ENCODE data around the gene ACVR2A. TPM values are rescaled to one million over a fixed set of nuclear protein-coding genes. Genes with fewer than 3 reads are reported as not detected.

ACVR2A gene
- polyA plus RNA-seq, 1 of the 3 experiments (the other 2 are of a cell fraction): 1.6 TPM

DNA sequence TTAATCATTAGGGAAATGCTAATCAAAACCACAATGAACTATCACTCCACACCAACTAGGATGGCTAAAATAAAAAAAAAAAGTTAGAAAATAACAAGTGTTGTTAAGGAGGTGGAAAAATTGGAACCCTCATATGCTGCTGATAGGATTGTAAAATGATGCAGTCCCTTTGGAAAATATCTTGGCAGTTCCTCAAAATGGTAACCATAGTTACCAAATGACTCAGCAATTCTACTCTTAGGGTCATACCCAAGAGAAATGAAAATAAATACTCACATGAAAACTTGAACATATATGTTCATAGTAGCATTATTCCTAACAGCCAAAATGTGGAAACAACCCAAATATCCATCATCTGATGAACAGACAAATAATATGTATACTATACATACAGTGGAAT lies 15.7 kb upstream of the ACVR2A start:
- H4K20me1 ChIP-seq (ENCODE audit: insufficient read depth): no peaks in the 10 kb centered on the region
- no peaks in the 10 kb centered on the region for H3K79me2 ChIP-seq (ENCODE audit: insufficient read depth)
- DNase-seq: no peak
- H3K27me3 ChIP-seq (ENCODE audit: insufficient read depth): no peaks in the 10 kb centered on the region
- no peaks in the 10 kb centered on the region for H3K36me3 ChIP-seq (replicated peaks in 1 of 2; ENCODE audit: control insufficient read depth in 1 of 2, insufficient read depth in 2 of 2, low read length in 1 of 2)
- TF ChIP-seq NFIC (IDR thresholded peaks at IDR 0.05; ENCODE audit: borderline replicate concordance) (no peak), SMC3 (IDR thresholded peaks at IDR 0.05; ENCODE audit: low read depth, low read length) (no peak), EZH2phosphoT487 (IDR thresholded peaks at IDR 0.05; ENCODE audit: borderline replicate concordance, low read depth) (no peak), POLR2AphosphoS5 (IDR thresholded peaks at IDR 0.05; ENCODE audit: low read depth, low read length) (no peak)
- TF ChIP-seq, protein P1, sequence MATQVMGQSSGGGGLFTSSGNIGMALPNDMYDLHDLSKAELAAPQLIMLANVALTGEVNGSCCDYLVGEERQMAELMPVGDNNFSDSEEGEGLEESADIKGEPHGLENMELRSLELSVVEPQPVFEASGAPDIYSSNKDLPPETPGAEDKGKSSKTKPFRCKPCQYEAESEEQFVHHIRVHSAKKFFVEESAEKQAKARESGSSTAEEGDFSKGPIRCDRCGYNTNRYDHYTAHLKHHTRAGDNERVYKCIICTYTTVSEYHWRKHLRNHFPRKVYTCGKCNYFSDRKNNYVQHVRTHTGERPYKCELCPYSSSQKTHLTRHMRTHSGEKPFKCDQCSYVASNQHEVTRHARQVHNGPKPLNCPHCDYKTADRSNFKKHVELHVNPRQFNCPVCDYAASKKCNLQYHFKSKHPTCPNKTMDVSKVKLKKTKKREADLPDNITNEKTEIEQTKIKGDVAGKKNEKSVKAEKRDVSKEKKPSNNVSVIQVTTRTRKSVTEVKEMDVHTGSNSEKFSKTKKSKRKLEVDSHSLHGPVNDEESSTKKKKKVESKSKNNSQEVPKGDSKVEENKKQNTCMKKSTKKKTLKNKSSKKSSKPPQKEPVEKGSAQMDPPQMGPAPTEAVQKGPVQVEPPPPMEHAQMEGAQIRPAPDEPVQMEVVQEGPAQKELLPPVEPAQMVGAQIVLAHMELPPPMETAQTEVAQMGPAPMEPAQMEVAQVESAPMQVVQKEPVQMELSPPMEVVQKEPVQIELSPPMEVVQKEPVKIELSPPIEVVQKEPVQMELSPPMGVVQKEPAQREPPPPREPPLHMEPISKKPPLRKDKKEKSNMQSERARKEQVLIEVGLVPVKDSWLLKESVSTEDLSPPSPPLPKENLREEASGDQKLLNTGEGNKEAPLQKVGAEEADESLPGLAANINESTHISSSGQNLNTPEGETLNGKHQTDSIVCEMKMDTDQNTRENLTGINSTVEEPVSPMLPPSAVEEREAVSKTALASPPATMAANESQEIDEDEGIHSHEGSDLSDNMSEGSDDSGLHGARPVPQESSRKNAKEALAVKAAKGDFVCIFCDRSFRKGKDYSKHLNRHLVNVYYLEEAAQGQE (IDR thresholded peaks at IDR 0.05; ENCODE audit: low read depth, low read length): no peak
- no peak overlapping the region for H3K9ac ChIP-seq
- no peaks in the 10 kb centered on the region for H3K4me1 ChIP-seq (ENCODE audit: control insufficient read depth in 1 of 2, insufficient read depth in 2 of 2, low read depth in 1 of 2, low read length in 1 of 2)
- no peak overlapping the region for H3K27ac ChIP-seq (ENCODE audit: low read depth in 2 of 2, low read length in 1 of 2)
- no peak overlapping the region for H3K4me2 ChIP-seq
- CTCF ChIA-PET: no interaction called here
- H3K9me3 ChIP-seq: no peaks in the 10 kb centered on the region; the same call in 1 of the 2 replicates
- H3F3A ChIP-seq (replicated peaks; ENCODE audit: insufficient read depth): no peaks in the 10 kb centered on the region
- POLR2A ChIA-PET: no interaction called here
- no peak overlapping the region for H2AFZ ChIP-seq (ENCODE audit: low read depth)
- H3K9me2 ChIP-seq: 0 out of 2 replicates have a peak, but pooled peaks cover 3% of the 10 kb centered on the region
- no peak overlapping the region for H3K4me3 ChIP-seq (ENCODE audit: low read depth in 2 of 2, low read length in 1 of 2)

DNA sequence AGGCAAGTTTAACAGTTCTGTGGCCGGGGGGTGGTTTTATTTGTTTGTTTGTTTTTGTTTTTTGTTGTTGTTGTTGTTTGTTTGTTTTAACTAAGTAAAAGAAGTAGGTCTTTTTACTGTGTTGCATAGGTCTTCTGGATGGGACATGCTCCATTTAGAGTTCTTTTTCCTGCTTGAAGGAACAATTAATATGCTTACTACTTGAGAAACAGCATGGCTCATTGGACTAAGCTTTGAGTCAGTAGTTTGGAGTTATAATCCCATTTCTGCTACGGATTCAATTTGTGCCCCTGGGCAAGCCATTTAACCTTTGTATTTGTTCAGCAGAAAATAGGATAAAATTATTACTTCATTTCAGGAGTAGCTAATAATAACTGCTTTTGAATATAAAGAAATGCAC lies 8.7 kb upstream of the ACVR2A start:
- Histone ChIP-seq H3K36me3 (replicated peaks in 1 of 2; ENCODE audit: control insufficient read depth in 1 of 2, insufficient read depth in 2 of 2, low read length in 1 of 2) (no peaks in the 10 kb centered on the region), H3K4me1 (ENCODE audit: control insufficient read depth in 1 of 2, insufficient read depth in 2 of 2, low read depth in 1 of 2, low read length in 1 of 2) (no peaks in the 10 kb centered on the region), H3K9me2 (0 out of 2 replicates have a peak, but pooled peaks cover 3% of the 10 kb centered on the region), H3K4me3 (ENCODE audit: low read depth in 2 of 2, low read length in 1 of 2) (no peak overlapping the region), H3K79me2 (ENCODE audit: insufficient read depth) (no peaks in the 10 kb centered on the region), H3K27me3 (ENCODE audit: insufficient read depth) (no peaks in the 10 kb centered on the region; the same call in 1 of the 2 replicates), H2AFZ (ENCODE audit: low read depth) (no peak overlapping the region), H3K4me2 (no peak overlapping the region), H3K9ac (no peak overlapping the region), H3F3A (replicated peaks; ENCODE audit: insufficient read depth) (no peaks in the 10 kb centered on the region), H3K27ac (ENCODE audit: low read depth in 2 of 2, low read length in 1 of 2) (no peak overlapping the region), H4K20me1 (ENCODE audit: insufficient read depth) (no peaks in the 10 kb centered on the region), H3K9me3 (no peaks in the 10 kb centered on the region)
- 24% methylated on average over 2 of the region's 2 CpGs for WGBS (ENCODE audit: low lambda C conversion rate)
- ChIA-PET CTCF (no interaction called here), POLR2A (no interaction called here)
- no peak for TF ChIP-seq FOSL2 (IDR thresholded peaks at IDR 0.05; ENCODE audit: borderline replicate concordance, low read depth)
- TF ChIP-seq, protein P1 (IDR thresholded peaks at IDR 0.05; ENCODE audit: low read depth, low read length): no peak
- no peak for TF ChIP-seq GATA2 (CRISPR knock-in tag; IDR thresholded peaks at IDR 0.05)
- TF ChIP-seq GABPA (IDR thresholded peaks at IDR 0.05; ENCODE audit: low read depth): no peak
- no peak for TF ChIP-seq RXRA (IDR thresholded peaks at IDR 0.05; ENCODE audit: borderline replicate concordance, low read depth)
- DNase-seq: no peak

All from SK-N-SH (cell line).